Osteoblast (primary cell): ENCODE results near the gene SLC25A18. TPM values are rescaled to one million over a fixed set of nuclear protein-coding genes. Genes with fewer than 3 reads are reported as not detected.
A peak's percentile ranks its signal among the peaks of the same experiment; 100 is the strongest.

ENCODE experiments used
- DNase-seq: peaks from one replicate; pipeline ENCODE4 v3.0.0; 2011; ENCODE audit warnings: low spot score, mixed read lengths; ENCODE audit not compliant: insufficient read length; ENCODE audit errors: missing footprints
- H2AFZ ChIP-seq: 2 replicates; pipeline ENCODE4 v1.6.0; 2011; ENCODE audit warnings: mild to moderate bottlenecking, low read length
- H3K27ac ChIP-seq: 2 replicates; pipeline ENCODE4 v1.5.1; 2011; ENCODE audit warnings: mild to moderate bottlenecking, low read depth, low read length, moderate library complexity
- H3K27me3 ChIP-seq: 2 replicates; pipeline ENCODE4 v1.6.0; 2012; ENCODE audit warnings: mild to moderate bottlenecking, control low read depth, inconsistent platforms, low read length, moderate library complexity; ENCODE audit not compliant: insufficient read depth
- H3K36me3 ChIP-seq: 2 replicates; pipeline ENCODE4 v1.5.1; 2011; ENCODE audit warnings: mild to moderate bottlenecking, low read length, control low read depth, moderate library complexity; ENCODE audit not compliant: insufficient read depth
- H3K4me1 ChIP-seq: 2 replicates; pipeline ENCODE4 v1.5.1; 2011; ENCODE audit warnings: mild to moderate bottlenecking, low read length, control low read depth, moderate library complexity; ENCODE audit not compliant: insufficient read depth
- H3K4me2 ChIP-seq: 2 replicates; pipeline ENCODE4 v1.6.0; 2011; ENCODE audit warnings: mild to moderate bottlenecking, low read length; ENCODE audit not compliant: insufficient read depth
- H3K4me3 ChIP-seq: fragments of 200-600 bp; sonication (generic); 3 replicates; pipeline ENCODE4 v1.5.1; 2012; ENCODE audit warnings: mild to moderate bottlenecking, low read length, inconsistent platforms; ENCODE audit not compliant: insufficient read depth
- H3K79me2 ChIP-seq: 2 replicates; pipeline ENCODE4 v1.6.0; 2012; ENCODE audit warnings: mild to moderate bottlenecking, low read length, control low read depth, inconsistent platforms; ENCODE audit not compliant: insufficient read depth
- H3K9me3 ChIP-seq: 2 replicates; pipeline ENCODE4 v1.5.1; 2011; ENCODE audit warnings: low read depth, low read length, control low read depth
- H4K20me1 ChIP-seq: 2 replicates; pipeline ENCODE4 v1.6.0; 2012; ENCODE audit warnings: mild to moderate bottlenecking, low read length, control low read depth; ENCODE audit not compliant: insufficient read depth
- CTCF ChIP-seq: IDR thresholded peaks from 2 replicates; pipeline ENCODE4 v1.5.1; 2011; ENCODE audit warnings: mild to moderate bottlenecking, low read depth, low read length, moderate library complexity; ENCODE audit errors: extremely low read depth
- total RNA-seq: library from RNA; depleted of rRNA; stranded (reverse); fragments of >200 nt; gene quantifications from 2 replicates; pipeline ENCODE4 v1.2.3, GENCODE V29; 2012

Gene SLC25A18
- total RNA-seq, 1 donor: not detected

- peak overlapping the region; percentile 94 for H2AFZ ChIP-seq
- peak overlapping the region; percentile 99 for H3K27ac ChIP-seq
- peaks cover 44% of the 10 kb centered on the region for H3K79me2 ChIP-seq
- no peak for TF ChIP-seq CTCF
- peak overlapping the region; percentile 97 for H3K4me2 ChIP-seq
- H3K4me3 ChIP-seq: peak overlapping the region; percentile 100
- H3K9me3 ChIP-seq: no peaks in the 10 kb centered on the region
- H3K27me3 ChIP-seq: no peaks in the 10 kb centered on the region
- H3K36me3 ChIP-seq: no peaks in the 10 kb centered on the region
- peaks cover 23% of the 10 kb centered on the region for H3K4me1 ChIP-seq
- DNase-seq: no peak
- H4K20me1 ChIP-seq: peaks cover 9% of the 10 kb centered on the region
Measured at GRCh38 chr22:17629173-17629489, 65.8 kb downstream of the SLC25A18 start.

- Histone ChIP-seq H3K27ac (peak overlapping the region; percentile 99), H4K20me1 (peaks cover 9% of the 10 kb centered on the region), H3K9me3 (no peaks in the 10 kb centered on the region), H3K36me3 (no peaks in the 10 kb centered on the region), H2AFZ (no peak overlapping the region), H3K79me2 (peaks cover 39% of the 10 kb centered on the region), H3K27me3 (no peaks in the 10 kb centered on the region), H3K4me2 (peak overlapping the region; percentile 97), H3K4me1 (peaks cover 23% of the 10 kb centered on the region), H3K4me3 (no peak overlapping the region)
- DNase-seq: no peak
- no peak for TF ChIP-seq CTCF
Measured at GRCh38 chr22:17629641-17630040, 66.3 kb downstream of the SLC25A18 start.

- DNase-seq: no peak
- H4K20me1 ChIP-seq: peaks cover 5% of the 10 kb centered on the region
Measured at GRCh38 chr22:17631076-17631565, 67.8 kb downstream of the SLC25A18 start.

More at GRCh38 chr22:17631076-17631565, 67.8 kb downstream of the SLC25A18 start:
- Histone ChIP-seq H3K27ac (no peak overlapping the region), H2AFZ (no peak overlapping the region), H3K27me3 (no peaks in the 10 kb centered on the region), H3K79me2 (peaks cover 24% of the 10 kb centered on the region), H3K4me3 (no peak overlapping the region), H3K9me3 (no peaks in the 10 kb centered on the region), H3K36me3 (no peaks in the 10 kb centered on the region), H3K4me2 (no peak overlapping the region), H3K4me1 (peaks cover 23% of the 10 kb centered on the region)
- TF ChIP-seq CTCF: no peak
